ENCODE results near the gene FAM163B. TPM values are rescaled to one million over a fixed set of nuclear protein-coding genes. Genes with fewer than 3 reads are reported as not detected.

The FAM163B gene
- total RNA-seq, 1 experiment from 2014 or later, result not detected

DNA sequence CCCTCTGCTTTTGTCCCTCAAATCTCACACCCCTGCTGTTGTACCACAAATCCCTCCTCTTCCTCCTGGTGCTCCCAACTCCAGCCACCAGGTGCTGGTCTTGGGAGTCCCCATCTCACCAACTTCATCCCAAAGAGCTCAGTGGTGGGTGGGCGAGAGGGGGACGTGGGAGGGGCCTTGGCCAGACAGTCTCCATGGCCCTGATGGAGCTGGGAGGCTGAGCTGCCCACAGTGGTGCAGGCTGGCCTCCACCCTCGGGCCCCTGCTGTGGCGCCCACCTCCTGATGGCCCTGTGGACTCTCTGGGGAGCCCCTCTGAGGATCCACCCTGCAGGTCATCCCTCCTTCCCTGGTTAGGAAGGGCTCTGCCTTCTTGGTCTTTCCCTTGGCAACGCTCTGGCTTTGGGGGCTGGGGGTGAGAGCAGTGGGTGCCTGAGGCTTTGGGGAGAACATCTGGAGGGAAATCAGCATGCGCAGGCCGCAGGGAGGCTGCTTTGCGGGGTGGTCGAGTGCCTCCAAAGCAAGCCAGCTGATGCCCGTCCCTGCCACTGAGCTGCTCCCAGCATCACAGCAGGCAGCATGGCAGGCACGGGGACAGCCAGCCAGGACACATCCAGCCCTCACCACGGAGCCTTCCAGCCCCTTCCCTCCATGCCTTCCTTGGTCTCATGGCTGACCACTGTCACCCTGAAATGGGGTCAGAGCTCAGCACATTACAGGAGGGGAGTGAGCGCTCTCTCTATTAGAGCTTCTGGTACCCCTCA, 7.6 kb upstream of the FAM163B start:
- no peak for DNase-seq (ENCODE audit: low read depth)

DNA sequence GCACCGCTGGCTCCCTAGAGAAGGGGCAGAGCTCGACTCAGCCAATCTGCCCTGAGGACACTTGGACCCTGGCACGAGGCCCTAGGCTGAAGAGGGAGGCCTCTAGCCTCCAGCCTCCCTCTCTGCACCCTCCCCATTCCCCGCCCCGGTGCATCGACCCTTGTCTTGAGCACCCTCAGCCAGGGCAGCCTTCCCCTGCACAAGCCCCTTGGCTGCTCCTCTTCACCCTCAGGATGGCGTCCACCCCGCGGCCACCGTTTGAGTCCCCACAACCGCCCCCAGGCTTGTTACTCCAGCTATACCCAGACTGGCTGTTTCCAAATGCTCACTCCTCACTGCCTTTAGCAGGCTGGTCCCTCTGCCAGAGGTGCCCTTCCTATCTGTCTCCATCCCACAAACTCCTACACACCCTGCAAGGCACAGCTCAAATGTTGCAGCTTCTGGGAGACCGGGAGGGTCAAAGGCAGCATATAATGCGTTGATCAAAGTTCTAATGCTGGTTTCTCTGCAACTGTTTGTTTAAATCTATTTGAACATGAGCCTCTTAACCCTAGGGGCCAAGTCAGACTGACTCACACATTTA, 6.5 kb upstream of the FAM163B start:
- no peak for DNase-seq (ENCODE audit: low read depth)

DNA sequence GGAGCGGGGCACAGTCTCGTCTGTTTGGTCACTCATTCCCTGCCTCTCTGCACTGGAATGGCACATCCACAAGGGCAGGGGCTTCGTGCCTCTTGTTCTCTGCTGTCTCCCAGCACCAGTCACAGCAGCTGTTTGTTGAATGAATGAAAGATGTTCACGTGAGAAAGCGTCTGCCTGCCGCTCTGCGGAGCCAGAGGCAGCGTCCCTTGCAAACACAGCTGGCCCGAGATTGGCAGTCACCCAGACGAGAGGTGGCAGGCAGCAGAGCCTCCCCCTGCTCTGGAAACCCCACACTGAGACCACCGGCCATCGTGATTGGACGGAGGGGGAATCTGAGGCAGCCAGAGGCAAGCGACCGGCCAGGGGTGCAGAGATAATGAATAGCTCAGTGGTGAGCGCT, 6.0 kb upstream of the FAM163B start:
- no peak for DNase-seq (ENCODE audit: low read depth)

DNA sequence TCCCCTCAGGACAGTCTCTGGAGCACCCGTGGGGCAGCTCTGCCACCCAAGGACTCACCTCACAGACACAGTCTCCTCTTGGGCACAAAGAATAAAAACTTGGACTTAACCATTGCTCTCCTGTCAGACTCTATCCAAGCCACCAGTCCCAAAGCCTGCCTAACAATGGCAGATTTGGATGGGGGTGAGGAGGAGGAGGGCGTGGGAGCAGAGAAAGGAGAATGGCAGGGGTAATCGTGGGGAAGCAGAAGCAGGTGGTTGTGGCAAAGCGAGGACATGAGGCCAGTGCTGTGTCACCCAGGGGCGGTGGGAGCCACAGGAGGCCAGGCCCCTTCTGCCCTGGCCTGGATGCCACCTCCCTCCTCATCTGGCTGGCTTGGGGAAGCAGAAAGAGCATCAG, 5.5 kb upstream of the FAM163B start:
- DNase-seq (ENCODE audit: low read depth), result no peak

DNA sequence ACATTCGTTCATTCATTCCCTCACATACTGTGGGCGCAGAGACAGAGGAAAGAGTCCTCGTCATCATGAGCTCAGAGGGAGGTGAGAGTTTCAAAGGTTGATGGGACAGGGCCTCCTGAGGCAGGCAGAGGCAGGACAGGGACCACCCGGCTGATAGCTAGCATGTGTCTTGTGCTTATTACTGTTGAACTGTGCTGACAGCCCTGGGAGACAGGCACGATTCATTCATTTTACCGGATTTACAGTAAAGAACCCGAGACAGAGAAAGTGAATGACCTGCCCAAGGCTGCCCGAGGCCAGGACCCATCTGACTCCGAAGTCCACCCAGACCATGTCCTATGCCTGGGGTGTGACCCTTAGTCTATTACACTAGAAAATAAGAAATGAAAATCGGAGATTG, 4.9 kb upstream of the FAM163B start:
- DNase-seq (ENCODE audit: low read depth), result no peak

DNA sequence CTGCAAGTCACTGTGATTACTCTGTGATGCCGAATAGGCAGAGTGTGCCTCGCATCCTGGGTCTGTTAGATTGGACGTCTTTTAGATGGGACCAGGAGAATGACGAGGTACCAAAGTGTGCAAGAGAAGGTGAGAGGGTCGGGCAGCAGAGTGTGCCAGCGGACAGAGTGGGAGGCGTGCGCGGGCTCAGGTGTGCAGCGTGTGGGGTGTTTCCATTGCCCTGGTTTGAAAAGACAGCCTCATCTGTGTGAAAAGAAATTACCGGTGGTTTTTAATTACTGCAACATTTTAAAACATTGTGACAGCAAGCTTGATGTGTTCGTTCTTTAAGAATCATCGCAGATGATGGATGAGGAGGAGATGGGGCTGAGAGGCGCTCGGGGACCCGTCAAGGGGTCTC, 4.2 kb upstream of the FAM163B start:
- DNase-seq (ENCODE audit: low read depth), result no peak

DNA sequence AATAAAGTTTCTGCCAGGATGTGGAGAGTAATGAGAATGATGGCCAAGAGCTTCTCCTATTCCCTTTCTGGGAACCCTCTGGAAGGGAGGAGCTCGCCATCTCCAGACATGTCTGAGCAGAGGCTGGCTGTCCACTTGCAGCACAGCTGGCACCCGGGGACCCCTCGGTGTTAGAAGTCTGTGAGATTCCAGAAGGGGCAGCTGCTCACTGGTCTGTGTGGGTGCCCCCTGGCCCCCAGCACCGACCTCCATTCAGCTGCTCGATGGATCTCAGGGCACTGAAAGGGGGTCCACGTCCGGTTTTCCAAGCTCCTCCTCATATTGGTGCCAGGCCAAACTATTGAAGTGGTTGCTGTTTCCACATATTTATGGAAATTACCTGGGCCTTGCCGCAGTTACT, 3.6 kb upstream of the FAM163B start:
- DNase-seq (ENCODE audit: low read depth), result no peak

DNA sequence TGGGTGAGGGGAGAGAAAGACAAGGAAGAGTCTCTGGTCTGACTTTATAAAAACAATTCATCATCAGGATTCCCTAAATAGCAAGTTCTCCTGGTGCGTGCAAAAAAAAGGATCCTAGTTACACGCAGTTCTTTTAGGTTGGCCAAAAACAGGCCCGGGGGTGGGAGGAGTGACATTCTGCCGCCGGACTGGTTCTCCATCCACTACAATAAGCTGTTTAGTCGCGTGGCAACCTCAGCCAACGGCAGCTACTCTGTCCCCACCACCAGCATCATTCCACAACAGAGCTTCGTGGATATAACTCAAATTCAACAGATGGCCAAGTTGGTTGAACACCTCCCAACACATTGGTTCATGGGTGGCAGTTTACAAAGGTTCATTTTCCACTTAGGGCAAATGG, 2.9 kb upstream of the FAM163B start:
- no peak for DNase-seq (ENCODE audit: low read depth)

DNA sequence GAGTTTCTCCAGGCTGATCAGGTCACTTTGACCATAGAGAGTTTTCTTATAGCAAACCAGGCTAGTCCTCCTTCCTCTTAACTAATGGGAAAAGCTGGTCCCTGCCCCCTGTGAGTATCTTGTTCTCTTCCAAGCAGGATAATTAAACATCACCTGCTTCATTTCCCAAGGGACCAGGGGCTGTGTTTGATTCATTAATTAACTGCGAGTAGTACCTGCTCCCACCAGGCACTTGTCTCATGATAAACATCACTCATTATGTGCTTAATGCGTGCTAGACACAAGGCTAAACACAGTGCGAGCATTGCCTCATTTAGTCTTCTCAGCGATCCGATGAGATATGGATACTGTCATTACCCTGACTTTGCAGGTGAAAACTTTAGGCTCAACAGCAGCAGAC, 1.7 kb upstream of the FAM163B start:
- no peak for DNase-seq (ENCODE audit: low read depth)

DNA sequence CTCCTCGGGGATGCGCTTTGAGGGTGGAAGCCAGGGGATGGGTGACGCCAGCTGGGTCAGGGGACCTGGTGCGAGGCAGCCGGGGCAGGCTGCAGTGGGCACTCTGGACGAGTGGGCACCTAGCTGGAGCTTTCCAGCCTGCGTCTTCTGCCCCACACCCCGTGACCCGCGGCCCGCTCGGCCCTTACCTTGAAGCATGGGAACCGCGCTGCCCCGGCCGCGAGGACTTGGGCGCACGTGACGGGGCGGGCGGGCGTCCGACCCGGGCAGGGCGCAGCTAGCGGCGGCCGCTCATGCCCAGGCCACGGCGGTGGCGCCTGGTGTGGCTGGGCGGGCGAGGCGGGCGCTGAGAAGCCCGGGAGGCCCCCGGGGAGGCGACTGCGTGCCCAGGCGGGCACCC, 300 bp downstream of the FAM163B start:
- no peak for DNase-seq (ENCODE audit: low read depth)

DNA sequence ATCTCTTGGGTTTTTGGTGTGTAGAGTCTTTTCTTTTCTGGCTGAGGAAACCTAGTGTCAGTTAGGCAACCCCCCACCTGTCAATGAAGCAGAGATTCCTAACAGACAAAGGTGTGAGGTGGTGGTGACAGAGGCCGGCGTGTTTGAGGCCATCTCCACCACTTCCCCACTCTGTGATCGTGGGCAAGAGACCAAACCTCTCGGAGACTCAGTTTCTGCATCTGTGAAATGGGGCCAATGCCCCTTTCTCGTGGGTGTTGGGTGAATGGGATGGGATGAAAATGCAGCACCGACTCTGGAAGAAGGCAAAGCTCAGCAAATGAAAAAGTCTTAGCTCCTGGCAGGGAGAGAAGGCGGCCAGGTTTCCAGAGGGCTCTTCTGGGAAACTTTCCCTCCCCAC, 807 bp downstream of the FAM163B start:
- no peak for DNase-seq (ENCODE audit: low read depth)

DNA sequence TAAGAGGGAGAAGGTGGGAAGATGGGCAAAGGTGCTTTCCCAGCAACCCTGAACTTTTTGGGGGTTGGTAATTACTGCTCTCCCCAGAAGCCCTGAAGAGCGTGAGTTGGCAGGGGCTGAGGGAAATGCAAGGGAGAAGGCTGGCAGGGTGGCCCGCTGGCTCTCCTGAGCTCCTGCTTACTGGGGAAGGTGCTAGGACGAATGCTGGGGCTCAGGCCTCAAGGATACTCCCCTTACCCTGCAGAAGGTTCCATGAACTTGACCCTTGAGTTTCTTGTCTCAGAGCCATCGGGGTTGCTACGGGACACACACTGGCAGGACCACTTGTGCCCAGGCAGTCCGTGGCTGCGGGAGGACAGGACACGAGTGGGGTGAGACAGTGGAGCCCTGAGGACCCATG, 1.2 kb downstream of the FAM163B start:
- no peak for DNase-seq (ENCODE audit: low read depth)

DNA sequence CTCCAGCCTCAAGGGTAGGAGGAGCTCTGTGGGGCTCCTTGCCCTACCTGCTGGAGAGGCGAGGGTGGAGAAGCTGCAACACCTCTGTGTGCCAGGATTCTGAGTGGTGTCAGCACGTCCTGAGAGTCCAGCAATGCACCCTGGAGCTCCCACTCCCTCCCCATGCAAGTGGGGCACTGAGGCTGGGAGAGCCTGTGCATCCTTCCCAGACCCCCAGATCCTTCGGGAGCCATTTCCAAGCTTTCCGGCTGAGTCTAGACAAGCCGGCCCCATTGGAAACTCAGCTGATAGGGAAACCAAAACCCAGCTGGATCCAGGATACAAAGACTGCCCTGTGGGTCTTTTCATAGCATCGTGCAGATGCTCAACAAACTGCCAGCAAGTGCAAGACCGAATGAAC, 1.8 kb downstream of the FAM163B start:
- no peak for DNase-seq (ENCODE audit: low read depth)

DNA sequence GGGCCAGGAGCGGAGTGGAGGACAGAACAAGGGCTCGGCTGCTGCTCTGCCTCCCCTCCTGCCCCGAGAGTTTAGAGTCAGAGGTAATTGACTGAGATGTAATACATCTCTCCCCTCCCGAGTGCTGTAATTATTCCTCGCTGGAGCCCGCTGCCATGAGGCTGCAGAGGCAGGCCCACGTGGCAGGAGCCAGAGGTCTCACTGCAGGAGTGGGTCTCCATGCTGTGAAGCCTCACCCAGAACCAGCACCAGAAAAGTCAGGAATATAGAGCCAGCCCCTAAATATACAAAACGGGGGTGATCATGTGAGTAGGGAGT, 2.5 kb downstream of the FAM163B start:
- no peak for DNase-seq (ENCODE audit: low read depth)

DNA sequence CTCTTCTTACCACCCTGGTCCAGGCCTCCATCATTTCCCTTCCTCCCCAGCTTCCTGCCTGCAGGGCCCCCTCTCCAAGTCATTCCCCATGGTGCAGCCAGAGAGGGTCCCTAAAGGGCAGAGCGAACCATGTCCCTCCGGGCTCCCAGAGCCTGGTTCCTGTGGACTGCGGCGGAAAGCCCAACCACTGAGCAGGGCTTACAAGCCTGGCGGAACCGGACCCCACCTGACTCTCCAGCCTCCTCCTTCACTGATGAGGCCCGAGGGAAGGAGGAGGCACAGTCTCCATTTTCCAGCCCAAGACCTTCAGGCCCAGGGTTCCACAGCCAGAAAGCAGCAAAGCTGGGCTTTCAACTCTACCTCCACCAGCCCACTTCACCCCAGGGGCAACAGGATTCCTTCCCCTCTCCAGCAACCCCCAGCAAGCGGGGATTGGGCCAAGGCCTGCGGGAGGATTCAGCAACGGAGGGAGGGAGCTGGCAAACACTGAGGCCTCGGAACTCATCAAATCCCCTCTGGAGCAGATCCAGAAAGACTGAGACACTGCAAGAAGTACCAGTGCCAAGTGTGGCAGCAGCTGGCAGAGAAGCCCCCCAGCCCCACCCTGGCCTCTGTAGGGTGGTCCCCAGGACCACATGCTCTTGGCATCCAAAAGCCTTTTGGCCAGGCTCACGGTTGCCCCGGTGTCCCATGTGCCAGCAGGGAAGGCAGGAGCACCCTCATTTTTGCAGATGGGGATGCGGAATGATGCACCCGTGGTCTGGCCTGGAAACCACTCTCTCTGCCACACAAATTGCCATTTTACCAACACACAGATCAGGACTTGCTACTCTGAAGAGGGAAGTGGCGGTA, 3.1 kb downstream of the FAM163B start:
- DNase-seq (ENCODE audit: low read depth), result no peak

DNA sequence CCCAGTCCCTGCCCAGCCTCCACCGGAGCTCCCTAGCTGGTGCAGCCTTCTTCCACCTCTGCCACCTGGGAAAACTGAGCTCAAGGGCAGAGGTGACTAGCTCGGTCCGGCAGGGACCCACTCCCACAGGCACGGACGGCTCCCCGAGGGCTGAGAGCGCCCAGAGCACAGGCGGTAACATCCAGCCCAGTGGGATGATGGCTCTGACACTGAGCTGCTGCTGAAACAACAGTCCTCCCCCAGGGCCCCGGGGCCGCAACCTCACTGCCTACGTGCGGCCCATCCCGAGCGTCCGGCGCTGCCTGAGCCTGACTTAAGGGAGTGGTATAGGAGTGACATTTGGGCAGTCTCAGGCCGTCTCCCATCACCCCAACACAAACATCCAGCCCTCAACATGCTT, 3.7 kb downstream of the FAM163B start:
- DNase-seq (ENCODE audit: low read depth), result no peak

DNA sequence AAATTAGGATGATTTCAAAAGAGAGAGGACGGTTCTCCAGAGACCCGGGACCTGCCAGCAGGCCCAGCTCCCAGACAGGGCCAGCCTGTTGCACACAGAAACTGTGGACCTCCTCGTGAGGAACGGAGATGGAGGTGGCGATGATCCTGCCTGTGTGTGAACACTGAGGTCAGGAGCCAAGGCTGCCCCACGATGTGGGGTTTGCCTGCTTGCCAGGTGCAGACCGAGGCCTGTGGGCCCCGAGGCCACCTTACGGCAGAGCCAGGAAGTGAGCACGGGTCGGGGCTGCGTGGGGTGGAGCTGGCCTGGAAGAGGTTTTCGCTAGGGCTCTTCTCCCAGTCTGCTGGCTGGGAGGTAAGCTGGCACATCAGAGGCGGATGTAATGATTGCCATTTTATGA, 4.3 kb downstream of the FAM163B start:
- no peak for DNase-seq (ENCODE audit: low read depth)

DNA sequence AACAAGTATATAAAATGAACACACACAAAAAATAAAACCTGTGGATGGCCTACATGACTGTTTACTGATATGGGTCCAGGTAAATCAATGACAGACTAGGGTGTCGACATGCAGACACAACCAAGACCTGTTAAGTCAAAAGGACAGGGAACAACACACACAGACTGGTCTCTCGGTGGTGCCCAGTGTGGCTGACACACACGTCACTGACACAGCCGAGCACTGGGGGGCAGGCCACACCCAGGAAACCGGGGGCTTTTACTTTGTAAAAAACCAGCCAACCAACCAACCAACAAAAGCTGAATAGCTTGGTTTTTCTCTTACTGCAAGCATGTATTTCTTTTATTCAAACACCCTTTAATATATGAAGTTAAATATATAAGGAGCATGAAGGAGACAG, 5.0 kb downstream of the FAM163B start:
- DNase-seq (ENCODE audit: low read depth), result no peak

DNA sequence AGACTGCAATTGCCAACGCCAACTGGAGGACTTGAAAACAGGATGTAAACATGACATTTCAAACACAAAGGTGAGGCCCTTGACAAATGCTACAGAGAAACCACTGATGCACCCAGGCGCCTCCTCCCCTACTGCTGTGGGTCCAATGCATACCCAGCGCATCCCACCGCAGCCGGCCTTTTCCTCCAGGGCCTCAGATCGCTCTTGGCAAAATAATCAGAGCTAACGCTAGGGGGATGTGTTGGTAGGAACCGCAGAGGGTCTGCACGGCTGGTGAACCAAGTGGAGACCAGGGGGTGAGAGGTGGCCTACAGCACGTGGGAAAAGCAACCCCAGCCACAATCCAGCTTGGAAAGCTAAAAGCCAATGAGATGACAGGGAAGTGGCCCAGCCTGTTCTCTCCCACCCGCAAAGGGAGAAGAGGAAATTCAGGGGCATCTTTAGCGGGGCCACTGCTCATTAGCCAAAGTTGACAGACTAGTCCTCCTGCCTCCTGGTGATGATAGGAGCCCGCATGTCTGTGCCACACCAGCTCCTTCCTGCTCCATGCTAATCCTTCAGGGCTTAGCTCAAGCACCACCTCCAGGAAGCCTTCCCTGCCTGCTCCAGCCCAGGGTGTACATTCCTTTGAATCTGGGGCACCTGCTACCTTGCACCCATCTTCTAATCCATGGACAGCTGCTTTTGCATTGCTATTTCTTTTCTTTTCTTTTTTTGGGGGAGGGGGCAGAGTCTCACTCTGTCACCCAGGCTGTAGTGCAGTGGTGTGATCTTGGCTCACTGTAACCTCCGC, 5.9 kb downstream of the FAM163B start:
- DNase-seq (ENCODE audit: low read depth), result no peak

DNA sequence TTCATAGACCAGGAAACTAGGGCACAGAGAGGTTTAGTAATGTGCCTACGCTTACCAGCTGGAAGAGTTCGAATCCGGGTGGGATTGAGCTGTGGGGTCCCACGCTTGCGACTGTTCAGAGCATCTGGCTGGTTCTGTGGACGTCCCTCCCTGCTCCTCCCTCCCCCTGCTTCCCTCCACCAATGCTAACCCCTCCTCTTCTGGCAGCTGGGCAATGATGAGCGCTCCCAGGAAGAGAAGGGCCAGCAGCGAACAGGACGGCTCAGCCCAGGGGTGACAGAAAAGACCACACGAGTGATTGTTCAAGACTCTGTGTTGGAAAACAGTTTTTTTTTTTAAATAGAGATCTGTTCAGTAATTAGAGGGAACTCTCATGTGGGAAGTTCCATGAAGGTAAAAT, 6.9 kb downstream of the FAM163B start:
- no peak for DNase-seq (ENCODE audit: low read depth)

DNA sequence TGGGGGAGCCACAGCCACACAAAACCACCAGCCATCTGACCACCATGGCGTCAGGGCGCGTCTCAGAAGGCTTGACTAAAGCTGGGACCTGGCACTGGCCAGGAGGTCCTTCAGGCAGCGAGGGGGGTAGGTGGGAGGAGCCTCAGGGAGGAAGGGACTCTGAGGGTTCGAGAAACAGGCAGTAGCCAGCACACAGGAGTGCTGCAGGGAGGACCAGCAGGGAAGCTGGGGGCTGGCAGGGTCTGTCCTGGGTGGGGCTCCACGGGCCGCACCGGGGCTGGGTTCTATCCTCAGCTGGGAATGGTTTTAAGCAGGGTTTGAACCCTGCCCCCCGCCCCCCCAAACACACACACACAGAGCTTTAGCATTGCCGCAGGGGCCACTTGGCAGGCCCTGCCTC, 7.4 kb downstream of the FAM163B start:
- DNase-seq (ENCODE audit: low read depth), result no peak

DNA sequence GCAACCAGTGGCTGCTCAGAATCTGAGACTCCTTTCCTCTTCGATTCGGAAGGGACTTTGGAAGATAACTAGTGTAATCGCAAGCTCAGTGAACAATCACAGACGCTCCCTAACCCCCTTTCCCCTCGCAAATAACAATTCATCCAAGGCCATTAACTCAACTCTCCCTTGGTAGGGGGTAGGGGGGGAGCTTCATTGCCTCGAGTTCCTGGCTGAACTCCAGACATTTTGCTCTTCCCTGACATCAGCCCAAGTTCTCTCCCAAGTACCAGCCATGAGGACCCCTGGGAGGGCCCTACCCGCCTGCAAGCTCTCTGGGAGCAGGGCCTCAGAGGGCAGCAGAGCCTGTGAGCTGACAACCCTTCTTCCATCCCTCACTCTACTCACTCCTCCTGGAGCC, 8.4 kb downstream of the FAM163B start:
- no peak for DNase-seq (ENCODE audit: low read depth)
